ENCODE results near the gene LMX1B. TPM values are rescaled to one million over a fixed set of nuclear protein-coding genes. Genes with fewer than 3 reads are reported as not detected.

LMX1B gene
- total RNA-seq, 1 donor from 2014 or later: 0.21 TPM

- intact Hi-C loops (cut with DNase I): no loop called here
- Histone ChIP-seq H3K27ac (no peak overlapping the region), H3K9me3 (no peaks in the 10 kb centered on the region), H3K4me1 (peaks cover 32% of the 10 kb centered on the region), H3K4me3 (no peak overlapping the region), H3K36me3 (no peaks in the 10 kb centered on the region), H3K27me3 (ENCODE audit: low read depth) (peaks cover 61% of the 10 kb centered on the region)
- no peak for TF ChIP-seq CTCF (IDR thresholded peaks at IDR 0.05)
- DNase-seq (no peak), ATAC-seq (no peak)
Observed at GRCh38 chr9:126609191-126609590, 4.5 kb upstream of the LMX1B start.

- Histone ChIP-seq H3K9me3 (no peaks in the 10 kb centered on the region), H3K36me3 (no peaks in the 10 kb centered on the region), H3K27me3 (ENCODE audit: low read depth) (peaks cover 67% of the 10 kb centered on the region), H3K4me3 (no peak overlapping the region), H3K27ac (no peak overlapping the region), H3K4me1 (peaks cover 36% of the 10 kb centered on the region)
- TF ChIP-seq CTCF (IDR thresholded peaks at IDR 0.05): no peak
- ATAC-seq: no peak
- intact Hi-C loops (cut with DNase I): no loop called here
- DNase-seq: no peak
Observed at GRCh38 chr9:126609711-126610388, 3.9 kb upstream of the LMX1B start.

- H3K27me3 ChIP-seq (ENCODE audit: low read depth): peaks cover 81% of the 10 kb centered on the region
- intact Hi-C loops (cut with DNase I): no loop called here
- no peak overlapping the region for H3K27ac ChIP-seq
- no peak overlapping the region for H3K4me3 ChIP-seq
- H3K4me1 ChIP-seq: peaks cover 37% of the 10 kb centered on the region
- DNase-seq (no peak), ATAC-seq (peak; percentile 2 to 5)
- no peaks in the 10 kb centered on the region for H3K9me3 ChIP-seq
- TF ChIP-seq CTCF (IDR thresholded peaks at IDR 0.05): no peak
- H3K36me3 ChIP-seq: no peaks in the 10 kb centered on the region
Observed at GRCh38 chr9:126611193-126611591, 2.5 kb upstream of the LMX1B start.

- Histone ChIP-seq H3K4me1 (peaks cover 37% of the 10 kb centered on the region), H3K9me3 (no peaks in the 10 kb centered on the region), H3K27ac (no peak overlapping the region), H3K4me3 (no peak overlapping the region), H3K36me3 (no peaks in the 10 kb centered on the region), H3K27me3 (ENCODE audit: low read depth) (peaks cover 86% of the 10 kb centered on the region)
- peak; percentile 83 for TF ChIP-seq CTCF (IDR thresholded peaks at IDR 0.05)
- ATAC-seq (peak; percentile 88 to 89), DNase-seq (peak; percentile 82)
- intact Hi-C loops (cut with DNase I): no loop called here
Observed at GRCh38 chr9:126611592-126612325, 2.0 kb upstream of the LMX1B start.

- Histone ChIP-seq H3K4me1 (peaks cover 37% of the 10 kb centered on the region), H3K27ac (no peak overlapping the region), H3K4me3 (peak overlapping the region; percentile 35), H3K9me3 (no peaks in the 10 kb centered on the region), H3K36me3 (no peaks in the 10 kb centered on the region), H3K27me3 (ENCODE audit: low read depth) (peaks cover 91% of the 10 kb centered on the region)
- peak in 1 of 2 donors; percentile 27 for ATAC-seq
- intact Hi-C loops (cut with DNase I): no loop called here
- DNase-seq: no peak
- no peak for TF ChIP-seq CTCF (IDR thresholded peaks at IDR 0.05)
Observed at GRCh38 chr9:126612326-126612812, 1.4 kb upstream of the LMX1B start.
